NCI-H526 treated with DMSO at 0.1 percent for 48 hours (cell line): ENCODE measurements around the gene PRR29.
A peak's percentile ranks its signal among the peaks of the same experiment; 100 is the strongest.

Source experiments
- DNase-seq: peaks from one replicate; lab custom pipeline; 2025; lab: John Stamatoyannopoulos, UW

PRR29 gene

DNA sequence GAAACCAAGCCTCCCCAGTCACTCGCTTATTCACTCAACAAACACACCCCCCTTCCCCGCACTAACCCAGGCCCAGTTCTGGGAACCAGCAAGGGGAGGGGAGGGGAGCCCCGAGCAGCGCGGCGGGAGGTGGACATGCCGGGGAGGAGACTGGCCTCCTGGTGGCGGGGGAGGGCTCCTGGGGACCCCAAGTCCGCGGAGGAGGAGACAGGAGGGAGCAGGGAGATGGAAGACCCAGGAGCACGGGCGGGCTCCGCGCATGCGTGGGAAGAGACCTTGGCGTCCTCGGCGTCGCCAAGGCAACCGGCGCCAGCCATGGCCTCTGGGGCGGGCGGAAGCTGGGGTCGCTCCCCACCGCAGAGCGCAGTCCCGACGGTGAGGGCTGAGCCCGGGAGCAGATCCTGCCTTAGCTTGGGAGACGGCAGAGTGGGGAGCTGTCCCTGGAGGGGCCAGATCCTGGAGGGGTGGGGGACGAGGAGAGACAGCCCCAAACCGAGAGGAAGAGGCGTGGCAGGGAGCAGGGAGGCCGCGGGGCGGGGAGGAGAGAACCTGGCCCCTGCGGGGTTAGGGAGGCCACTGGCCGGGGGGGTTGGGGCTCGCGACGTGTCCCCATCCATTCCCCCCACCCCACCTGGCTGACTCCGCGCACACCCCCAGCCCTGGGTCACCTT, at the start of gene PRR29:
PRR29 (plus strand) TSS at position 302 of the 671 bp plus-strand sequence; CDS start at position 316, 14 bp downstream.
- no peak for DNase-seq

DNA sequence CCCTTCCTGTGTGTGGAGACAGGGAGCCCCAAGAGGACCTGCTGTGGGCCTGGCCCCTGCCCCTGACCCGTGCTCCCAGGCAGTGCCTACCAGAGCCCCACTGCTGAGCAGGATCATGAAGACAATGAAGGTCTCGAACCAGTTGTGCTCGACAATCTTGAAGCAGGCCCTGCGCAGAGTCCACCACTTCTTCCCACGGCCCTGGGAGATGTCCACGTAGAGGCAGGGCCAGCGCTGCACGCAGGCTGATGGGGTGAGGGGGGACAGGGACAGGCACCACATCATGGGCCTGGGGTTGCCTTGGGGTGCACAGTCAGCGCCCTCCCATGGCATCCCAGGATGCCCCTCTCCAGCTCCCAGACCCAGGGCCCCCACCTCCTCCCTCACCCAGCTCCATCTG, 49.6 kb upstream of the PRR29 start:
- no peak for DNase-seq

- no peak for DNase-seq
Observed at GRCh38 chr17:63949576-63950250, 48.4 kb upstream of the PRR29 start.

- peak; percentile 48 for DNase-seq
Observed at GRCh38 chr17:63950940-63951907, 46.9 kb upstream of the PRR29 start.

DNA sequence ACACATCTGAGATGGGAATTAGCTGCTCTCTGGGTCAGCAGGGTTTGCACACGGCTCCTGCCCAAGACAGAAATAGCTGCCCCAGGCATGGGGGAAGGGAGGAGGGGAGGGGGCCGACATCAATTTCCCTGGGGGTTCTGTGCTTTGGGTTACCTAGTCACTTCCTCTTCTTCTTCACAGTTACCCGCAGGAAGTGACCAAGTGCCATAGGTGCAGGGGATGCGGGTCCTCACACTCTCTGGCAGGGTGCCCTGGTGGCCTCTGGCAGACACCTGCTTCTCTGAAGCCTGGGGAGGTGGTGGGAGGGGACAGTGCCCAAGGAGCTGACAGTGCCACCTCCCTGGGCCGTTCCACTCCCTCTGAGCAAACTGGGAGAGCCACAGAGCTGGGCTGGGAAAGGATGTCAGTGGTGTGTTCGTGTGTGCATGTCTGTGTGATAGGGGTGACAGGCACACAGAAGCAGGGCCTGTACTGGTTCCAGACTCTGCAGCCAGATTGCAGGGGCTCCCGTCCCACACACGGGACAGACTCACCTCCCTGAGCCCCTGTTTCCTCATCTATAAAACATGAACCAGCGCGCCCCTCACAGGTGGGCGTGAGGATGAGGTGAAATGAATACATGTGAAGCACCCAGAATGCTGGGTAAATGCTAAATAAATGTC, 43.6 kb upstream of the PRR29 start:
- DNase-seq: no peak

DNA sequence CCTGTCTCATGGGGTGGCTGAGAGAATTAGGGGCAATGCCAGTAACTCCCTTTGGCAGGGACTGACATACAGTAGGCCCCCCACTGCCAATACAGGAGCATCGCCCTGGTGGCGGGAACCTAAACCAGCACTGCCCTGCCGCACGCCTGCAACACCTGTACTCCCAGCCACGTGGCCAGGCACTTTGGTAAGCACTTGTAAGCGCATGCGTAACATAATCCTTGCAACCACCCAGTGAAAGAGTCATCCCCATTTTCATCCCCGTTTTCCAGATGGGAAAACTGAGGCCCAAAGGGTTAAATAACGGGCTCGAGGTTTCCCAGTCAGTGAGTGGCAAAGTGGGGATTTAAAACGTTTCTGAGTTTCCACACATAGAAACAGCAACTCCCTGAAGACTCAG, 42.9 kb upstream of the PRR29 start:
- DNase-seq: no peak

DNA sequence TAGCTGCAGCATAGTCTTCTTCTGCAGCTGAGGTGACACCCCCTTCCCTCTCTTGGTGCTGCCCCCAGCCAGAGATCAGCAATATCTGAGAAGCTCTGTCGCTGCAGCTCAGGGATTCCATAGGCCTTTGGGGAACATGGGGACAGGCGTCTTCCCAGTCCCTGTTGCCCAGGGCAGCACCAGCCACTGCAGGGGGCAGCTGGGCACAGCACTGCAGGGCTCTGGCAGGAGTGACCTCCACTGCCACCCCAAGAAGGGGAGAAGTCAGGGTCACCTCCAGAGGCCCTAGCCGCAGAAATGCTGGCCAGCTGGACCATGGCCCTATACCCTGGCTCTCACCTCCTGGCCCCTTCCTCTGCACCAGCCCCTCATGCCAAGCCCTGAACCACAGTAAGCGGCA, 42.4 kb upstream of the PRR29 start:
- no peak for DNase-seq

- no peak for DNase-seq
Observed at GRCh38 chr17:63956296-63956920, 41.7 kb upstream of the PRR29 start.

- DNase-seq: no peak
Observed at GRCh38 chr17:63960006-63960405, 38.1 kb upstream of the PRR29 start.

GRCh38 chr17:63960430-63960829, 37.7 kb upstream of the PRR29 start:
- no peak for DNase-seq

DNA sequence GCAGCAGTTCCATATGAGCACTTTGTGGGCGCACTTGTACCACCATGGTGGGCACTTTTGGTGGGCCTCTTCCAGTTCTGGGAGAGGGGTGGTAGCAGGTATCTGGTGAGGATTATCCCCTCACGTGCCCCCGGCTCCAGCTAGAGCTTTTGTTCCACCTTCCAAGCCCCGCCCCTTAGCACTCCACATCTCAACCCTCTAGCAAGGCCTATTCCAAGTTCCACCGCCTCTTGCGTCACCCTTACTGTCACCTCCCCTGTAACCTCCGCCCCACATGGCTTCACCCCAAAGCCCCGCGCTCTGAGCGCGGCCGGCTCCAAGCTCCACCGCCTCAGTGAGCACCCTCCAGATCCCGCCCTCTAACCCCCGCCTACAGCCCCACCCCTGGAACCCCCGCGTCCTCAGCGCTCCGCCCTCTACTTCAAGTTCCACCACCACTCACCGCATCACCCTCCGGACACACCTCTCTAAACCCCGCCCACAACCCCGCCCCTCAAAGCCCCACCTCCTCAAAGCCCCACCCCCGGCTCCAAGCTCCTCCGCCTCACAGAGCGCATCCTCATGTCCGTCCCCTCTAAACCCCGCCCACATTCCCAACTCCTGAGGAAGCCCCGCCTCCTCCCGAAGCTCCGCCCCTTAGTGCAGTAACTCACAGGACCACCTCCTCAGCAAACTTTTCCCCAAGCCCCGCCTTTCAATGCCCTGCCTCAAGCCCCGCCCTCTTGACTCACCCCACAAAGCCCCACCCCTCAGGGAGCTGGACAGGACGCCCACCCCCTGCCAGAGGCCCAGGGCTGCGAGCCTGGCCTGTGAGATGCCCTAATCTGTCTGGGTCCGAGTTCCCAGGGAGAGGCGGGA, 36.6 kb upstream of the PRR29 start:
- no peak for DNase-seq

GRCh38 chr17:63962298-63962744, 35.8 kb upstream of the PRR29 start:
- no peak for DNase-seq

DNA sequence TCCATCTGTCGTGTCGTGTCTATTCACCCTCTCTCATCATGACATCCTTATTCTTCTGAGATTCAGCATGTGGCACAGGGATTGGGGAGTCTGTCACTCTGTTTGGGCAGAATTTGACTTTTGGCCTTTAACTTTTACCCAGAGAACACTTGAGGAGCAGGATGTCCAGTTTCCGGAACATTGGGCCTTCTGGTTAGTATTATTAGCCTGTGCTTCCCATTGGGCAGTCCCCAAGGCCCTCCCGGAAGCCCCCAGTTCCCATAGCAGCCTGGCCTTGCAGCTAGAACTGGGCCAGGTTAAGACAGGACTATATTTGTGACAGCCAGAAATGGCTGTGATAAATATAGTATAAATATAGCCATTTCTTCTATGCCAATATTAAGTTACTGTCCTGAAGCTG, 35.0 kb upstream of the PRR29 start:
- DNase-seq: no peak

DNA sequence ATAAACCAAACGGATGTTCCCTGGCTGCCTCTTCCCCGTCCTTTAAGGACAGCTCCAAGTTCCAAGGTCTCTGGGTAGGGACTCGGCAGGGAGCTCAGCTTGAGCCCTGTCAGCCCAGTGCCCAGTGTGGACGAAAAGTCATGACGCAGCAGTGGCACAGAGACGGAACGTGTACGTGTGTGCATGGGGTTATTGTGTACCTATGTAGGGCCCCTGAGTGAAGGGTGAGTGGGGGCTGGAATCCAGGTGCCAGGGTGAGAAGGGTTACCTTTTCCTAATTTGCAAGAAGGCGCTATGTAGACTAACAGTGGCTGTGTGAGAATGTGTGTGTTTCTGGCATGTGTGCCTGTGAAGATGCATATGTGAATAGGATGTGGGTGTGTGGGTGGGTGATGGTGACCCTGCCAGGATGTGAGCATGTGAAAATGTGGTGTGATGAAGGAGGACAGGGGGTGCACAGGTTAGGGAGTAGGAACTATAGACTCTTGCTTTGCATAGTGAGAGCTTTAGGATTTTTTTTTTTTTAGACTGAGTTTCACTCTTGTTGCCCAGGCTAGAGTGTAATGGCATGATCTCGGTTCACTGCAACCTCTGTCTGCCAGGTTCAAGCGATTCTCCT, 31.4 kb upstream of the PRR29 start:
- DNase-seq: no peak

- DNase-seq: no peak
Observed at GRCh38 chr17:63967953-63968352, 30.2 kb upstream of the PRR29 start.

DNA sequence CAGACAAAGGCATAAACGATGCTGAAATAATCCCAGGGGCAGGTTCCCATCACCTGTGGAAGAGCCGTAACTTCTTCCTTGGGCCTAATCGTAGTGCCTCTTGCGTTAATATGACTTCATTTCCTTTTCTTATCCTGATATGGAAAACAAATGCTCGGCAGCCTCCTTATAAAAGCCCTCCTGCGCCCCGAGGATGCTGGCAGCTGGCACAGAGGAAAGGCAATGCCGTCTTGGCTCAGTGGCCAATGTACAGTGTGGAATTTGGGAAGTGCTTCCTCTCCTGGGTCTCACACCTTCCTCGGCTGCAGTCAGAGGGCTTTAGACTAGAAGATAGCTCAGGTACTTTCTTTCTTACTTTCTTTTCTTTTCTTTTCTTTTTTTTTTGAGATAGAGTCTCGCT, 28.9 kb upstream of the PRR29 start:
- DNase-seq: no peak

DNA sequence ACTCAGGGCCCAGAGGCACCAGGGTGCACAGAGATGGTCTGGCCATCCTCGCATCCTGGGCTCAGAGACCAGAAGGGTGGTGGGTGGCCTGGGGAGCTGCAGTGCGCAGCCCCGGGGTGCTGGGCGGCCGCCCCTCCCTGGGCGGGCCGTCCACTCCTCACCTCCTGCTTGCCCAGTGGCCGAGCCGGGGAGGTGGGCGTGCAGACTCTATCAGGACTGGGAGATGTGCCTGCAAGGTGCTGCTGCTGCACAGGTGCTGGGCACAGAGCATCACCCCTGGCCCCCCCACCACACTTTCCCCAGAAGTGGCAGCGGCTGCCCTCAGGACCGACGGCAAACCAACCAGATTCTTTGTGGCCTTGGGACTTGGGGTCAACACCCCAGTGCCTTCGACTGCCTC, 25.4 kb upstream of the PRR29 start, which contains the start of gene SCN4A:
SCN4A (minus strand) TSS at position 123 of the 400 bp plus-strand sequence; CDS start at position 46, 77 bp downstream.
- no peak for DNase-seq

DNA sequence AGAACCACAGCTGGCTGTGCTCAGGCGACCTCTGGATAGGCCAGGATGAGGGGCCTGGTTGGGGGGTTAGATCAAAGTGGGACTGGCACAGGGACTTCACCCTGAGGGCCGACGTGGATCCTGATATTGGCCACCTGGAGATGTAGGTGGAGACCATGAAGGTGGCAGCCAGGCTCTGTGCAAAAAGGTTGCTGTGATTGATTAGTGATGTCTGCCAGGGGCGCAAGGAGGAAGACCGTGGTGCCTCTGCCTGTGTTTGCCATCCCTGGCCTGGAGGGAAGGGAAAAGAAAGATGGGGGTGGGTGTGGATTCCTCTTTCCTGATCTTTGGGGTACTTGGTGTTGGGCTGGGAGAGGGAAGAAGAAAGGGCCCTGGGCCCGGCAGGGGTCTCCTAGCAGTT, 24.9 kb upstream of the PRR29 start:
- no peak for DNase-seq

GRCh38 chr17:63973930-63974593, 24.1 kb upstream of the PRR29 start:
- no peak for DNase-seq
